ENCODE data around the gene TKFC.

The TKFC gene

GRCh38 chr11:61332797-61333549 is at the start of gene TKFC, which contains the start of gene DDB1:
Gene TKFC (plus strand): TSS chr11:61333228. CDS start chr11:61334729, 1,501 bp downstream.
Gene DDB1 (minus strand): TSS chr11:61333105. CDS start chr11:61332968, 137 bp downstream.
- peak; percentile 95 to 96 for DNase-seq

- DNase-seq, result no peak
Measured at GRCh38 chr11:61283613-61284012, 49.4 kb upstream of the TKFC start.

- DNase-seq, result no peak
Measured at GRCh38 chr11:61287338-61287977, 45.6 kb upstream of the TKFC start.

GRCh38 chr11:61290905-61291690 is 41.9 kb upstream of the TKFC start:
- no peak for DNase-seq

GRCh38 chr11:61292356-61292755 is 40.7 kb upstream of the TKFC start:
- DNase-seq, result no peak

GRCh38 chr11:61293867-61294716 is 38.9 kb upstream of the TKFC start:
- DNase-seq, result peak; percentile 18 to 32

- DNase-seq, result peak; percentile 49 to 65
Measured at GRCh38 chr11:61294717-61295595, 38.1 kb upstream of the TKFC start, which contains the start of gene VWCE. Gene VWCE (minus strand): TSS chr11:61295316. CDS start chr11:61295037, 279 bp downstream.

- DNase-seq, result no peak
Measured at GRCh38 chr11:61295596-61295926, 37.5 kb upstream of the TKFC start.

- DNase-seq, result no peak
Measured at GRCh38 chr11:61297341-61297740, 35.7 kb upstream of the TKFC start.

- DNase-seq, result no peak
Measured at GRCh38 chr11:61297746-61298145, 35.3 kb upstream of the TKFC start.

- DNase-seq, result no peak
Measured at GRCh38 chr11:61298663-61299244, 34.3 kb upstream of the TKFC start.

- DNase-seq, result no peak
Measured at GRCh38 chr11:61302550-61302949, 30.5 kb upstream of the TKFC start.

- no peak for DNase-seq
Measured at GRCh38 chr11:61303725-61304124, 29.3 kb upstream of the TKFC start.

GRCh38 chr11:61305417-61305816 is 27.6 kb upstream of the TKFC start:
- no peak for DNase-seq

GRCh38 chr11:61306221-61306620 is 26.8 kb upstream of the TKFC start:
- no peak for DNase-seq

- no peak for DNase-seq
Measured at GRCh38 chr11:61307354-61307753, 25.7 kb upstream of the TKFC start.

GRCh38 chr11:61309141-61309540 is 23.9 kb upstream of the TKFC start:
- DNase-seq, result no peak

- no peak for DNase-seq
Measured at GRCh38 chr11:61309739-61310138, 23.3 kb upstream of the TKFC start.

GRCh38 chr11:61310749-61311148 is 22.3 kb upstream of the TKFC start:
- DNase-seq, result no peak

GRCh38 chr11:61315260-61315659 is 17.8 kb upstream of the TKFC start:
- no peak for DNase-seq

All from activated CD4-positive, alpha-beta T cell treated with anti-CD3 and anti-CD28 coated beads, Interleukin-2, amount 50 U/mL, for 4 hours (primary cell).